Globus pallidus (tissue), 1 donor: ENCODE measurements around the gene LPAR1.

Experiments
- DNase-seq: peaks from one replicate; pipeline ENCODE4 v3.0.0-alpha.2; 2015; ENCODE audit warnings: low spot score

The LPAR1 gene

GRCh38 chr9:110951805-110952539 is 86.3 kb downstream of the LPAR1 start:
- DNase-seq, result no peak

GRCh38 chr9:110950041-110950645 is 88.1 kb downstream of the LPAR1 start:
- no peak for DNase-seq

- DNase-seq, result no peak
Measured at GRCh38 chr9:110949081-110949480, 89.2 kb downstream of the LPAR1 start.

GRCh38 chr9:110947491-110948044 is 90.7 kb downstream of the LPAR1 start:
- no peak for DNase-seq

GRCh38 chr9:110942522-110942921 is 95.7 kb downstream of the LPAR1 start:
- no peak for DNase-seq

GRCh38 chr9:110940951-110941557 is 97.2 kb downstream of the LPAR1 start:
- DNase-seq, result no peak

- no peak for DNase-seq
Measured at GRCh38 chr9:110939573-110939972, 98.7 kb downstream of the LPAR1 start.

GRCh38 chr9:110939047-110939446 is 99.2 kb downstream of the LPAR1 start:
- no peak for DNase-seq

GRCh38 chr9:110938242-110938641 is 100.0 kb downstream of the LPAR1 start:
- DNase-seq, result no peak

- no peak for DNase-seq
Measured at GRCh38 chr9:110936719-110937452, 101.4 kb downstream of the LPAR1 start.

GRCh38 chr9:110936237-110936636 is 102.0 kb downstream of the LPAR1 start:
- DNase-seq, result no peak

- no peak for DNase-seq
Measured at GRCh38 chr9:110935829-110936228, 102.4 kb downstream of the LPAR1 start.

GRCh38 chr9:110933350-110934001 is 104.8 kb downstream of the LPAR1 start:
- DNase-seq, result no peak

GRCh38 chr9:110932863-110933262 is 105.4 kb downstream of the LPAR1 start:
- DNase-seq, result no peak

- DNase-seq, result no peak
Measured at GRCh38 chr9:110928599-110928998, 109.7 kb downstream of the LPAR1 start.

GRCh38 chr9:110926828-110927487 is 111.3 kb downstream of the LPAR1 start:
- DNase-seq, result no peak

GRCh38 chr9:110923601-110924000 is 114.7 kb downstream of the LPAR1 start:
- no peak for DNase-seq

- DNase-seq, result no peak
Measured at GRCh38 chr9:110922145-110922544, 116.1 kb downstream of the LPAR1 start.

- DNase-seq, result no peak
Measured at GRCh38 chr9:110921705-110922104, 116.6 kb downstream of the LPAR1 start.

GRCh38 chr9:110919609-110920008 is 118.7 kb downstream of the LPAR1 start:
- DNase-seq, result no peak

GRCh38 chr9:110919050-110919435 is 119.2 kb downstream of the LPAR1 start:
- DNase-seq, result no peak
